ENCODE results near the gene SLMAP. TPM values are rescaled to one million over a fixed set of nuclear protein-coding genes. Genes with fewer than 3 reads are reported as not detected.

The SLMAP gene
- total and polyA plus RNA-seq, 2 donors from 2014 or later: 22.0 to 86.1 TPM

DNA sequence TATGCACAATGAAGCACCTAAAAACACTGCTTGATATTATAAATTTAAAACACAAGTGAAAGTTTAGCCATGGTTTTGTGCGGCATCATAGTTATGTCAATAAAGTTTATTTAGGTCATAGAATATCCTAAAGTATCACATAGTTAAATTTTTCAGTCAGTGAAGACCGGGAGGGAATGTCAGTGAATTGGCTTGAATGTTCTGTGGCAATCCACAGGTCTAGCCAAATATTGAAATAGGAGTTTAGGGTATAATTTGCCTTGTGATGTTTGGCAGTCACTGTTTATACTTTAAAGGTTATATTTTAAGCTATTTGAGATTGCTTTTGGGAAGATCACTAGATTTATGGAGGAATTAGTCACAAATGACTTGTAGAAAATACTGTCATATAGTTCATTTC lies 172.4 kb downstream of the SLMAP start:
- FAIRE-seq: no peak
- TF ChIP-seq, protein P1, sequence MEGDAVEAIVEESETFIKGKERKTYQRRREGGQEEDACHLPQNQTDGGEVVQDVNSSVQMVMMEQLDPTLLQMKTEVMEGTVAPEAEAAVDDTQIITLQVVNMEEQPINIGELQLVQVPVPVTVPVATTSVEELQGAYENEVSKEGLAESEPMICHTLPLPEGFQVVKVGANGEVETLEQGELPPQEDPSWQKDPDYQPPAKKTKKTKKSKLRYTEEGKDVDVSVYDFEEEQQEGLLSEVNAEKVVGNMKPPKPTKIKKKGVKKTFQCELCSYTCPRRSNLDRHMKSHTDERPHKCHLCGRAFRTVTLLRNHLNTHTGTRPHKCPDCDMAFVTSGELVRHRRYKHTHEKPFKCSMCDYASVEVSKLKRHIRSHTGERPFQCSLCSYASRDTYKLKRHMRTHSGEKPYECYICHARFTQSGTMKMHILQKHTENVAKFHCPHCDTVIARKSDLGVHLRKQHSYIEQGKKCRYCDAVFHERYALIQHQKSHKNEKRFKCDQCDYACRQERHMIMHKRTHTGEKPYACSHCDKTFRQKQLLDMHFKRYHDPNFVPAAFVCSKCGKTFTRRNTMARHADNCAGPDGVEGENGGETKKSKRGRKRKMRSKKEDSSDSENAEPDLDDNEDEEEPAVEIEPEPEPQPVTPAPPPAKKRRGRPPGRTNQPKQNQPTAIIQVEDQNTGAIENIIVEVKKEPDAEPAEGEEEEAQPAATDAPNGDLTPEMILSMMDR (IDR thresholded peaks at IDR 0.05; ENCODE audit: borderline replicate concordance, extremely low read depth, insufficient read depth): no peak
- Histone ChIP-seq H3K9me3 (ENCODE audit: control insufficient read depth in 2 of 3, insufficient read depth in 1 of 3, low read length in 3 of 3) (no peaks in the 10 kb centered on the region), H3K4me3 (ENCODE audit: low read length in 3 of 3) (no peak overlapping the region), H3K27me3 (ENCODE audit: control insufficient read depth, insufficient read depth, low read length) (no peaks in the 10 kb centered on the region), H3K36me3 (ENCODE audit: control insufficient read depth in 2 of 3, insufficient read depth in 3 of 3, low read length in 3 of 3) (no peaks in the 10 kb centered on the region), H3K27ac (ENCODE audit: low read depth in 2 of 2, low read length in 2 of 2) (no peak overlapping the region), H3K4me1 (ENCODE audit: control insufficient read depth in 2 of 3, insufficient read depth in 2 of 3, low read depth in 1 of 3, low read length in 3 of 3) (no peaks in the 10 kb centered on the region), H3K9ac (ENCODE audit: low read length in 3 of 3) (no peak overlapping the region)
- intact Hi-C loops (cut with DNase I): no loop called here
- no peak for DNase-seq

GRCh38 chr3:57929988-57930387 lies 173.9 kb downstream of the SLMAP start:
- intact Hi-C loops (cut with DNase I): no loop called here
- FAIRE-seq (no peak), DNase-seq (no peak)
- H3K27ac ChIP-seq (ENCODE audit: low read depth in 2 of 2, low read length in 2 of 2): no peak overlapping the region
- no peak overlapping the region for H3K9ac ChIP-seq (ENCODE audit: low read length in 3 of 3)
- H3K4me3 ChIP-seq (ENCODE audit: low read length in 3 of 3): no peak overlapping the region
- H3K4me1 ChIP-seq (ENCODE audit: control insufficient read depth in 2 of 3, insufficient read depth in 2 of 3, low read depth in 1 of 3, low read length in 3 of 3): no peaks in the 10 kb centered on the region
- H3K27me3 ChIP-seq (ENCODE audit: control insufficient read depth, insufficient read depth, low read length): no peaks in the 10 kb centered on the region
- H3K36me3 ChIP-seq (ENCODE audit: control insufficient read depth in 2 of 3, insufficient read depth in 3 of 3, low read length in 3 of 3): no peaks in the 10 kb centered on the region
- no peaks in the 10 kb centered on the region for H3K9me3 ChIP-seq (ENCODE audit: control insufficient read depth in 2 of 3, insufficient read depth in 1 of 3, low read length in 3 of 3)
- TF ChIP-seq, protein P1 (IDR thresholded peaks at IDR 0.05; ENCODE audit: borderline replicate concordance, extremely low read depth, insufficient read depth): no peak

DNA sequence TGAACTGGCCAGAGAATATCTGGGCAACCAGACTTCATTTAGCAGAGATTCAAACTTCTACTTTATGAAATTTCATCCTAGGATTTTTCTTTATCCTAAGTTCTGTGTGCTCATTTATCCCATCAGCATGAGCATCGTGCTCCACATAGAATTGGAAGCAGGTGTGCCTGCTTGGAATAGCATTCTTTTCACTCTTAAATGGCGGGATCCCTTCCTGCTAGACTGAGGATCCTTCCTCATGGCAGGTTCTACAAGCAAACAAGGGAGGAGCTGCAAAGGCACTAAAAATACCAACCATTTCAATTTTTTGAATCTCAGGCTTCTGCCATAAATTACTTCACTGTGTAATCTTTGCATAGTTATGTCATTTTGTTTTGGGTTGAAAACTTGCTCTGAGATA lies 177.5 kb downstream of the SLMAP start:
- intact Hi-C loops (cut with DNase I): no loop called here
- Histone ChIP-seq H3K9ac (ENCODE audit: low read length in 3 of 3) (no peak overlapping the region), H3K4me1 (ENCODE audit: control insufficient read depth in 2 of 3, insufficient read depth in 2 of 3, low read depth in 1 of 3, low read length in 3 of 3) (no peaks in the 10 kb centered on the region), H3K36me3 (ENCODE audit: control insufficient read depth in 2 of 3, insufficient read depth in 3 of 3, low read length in 3 of 3) (no peaks in the 10 kb centered on the region), H3K4me3 (ENCODE audit: low read length in 3 of 3) (no peak overlapping the region), H3K27me3 (ENCODE audit: control insufficient read depth, insufficient read depth, low read length) (no peaks in the 10 kb centered on the region), H3K27ac (ENCODE audit: low read depth in 2 of 2, low read length in 2 of 2) (no peak overlapping the region), H3K9me3 (ENCODE audit: control insufficient read depth in 2 of 3, insufficient read depth in 1 of 3, low read length in 3 of 3) (no peaks in the 10 kb centered on the region)
- TF ChIP-seq, protein P1 (IDR thresholded peaks at IDR 0.05; ENCODE audit: borderline replicate concordance, extremely low read depth, insufficient read depth): no peak
- FAIRE-seq (no peak), DNase-seq (no peak)

GRCh38 chr3:57934373-57934772 lies 178.3 kb downstream of the SLMAP start:
- Histone ChIP-seq H3K4me3 (ENCODE audit: low read length in 3 of 3) (no peak overlapping the region), H3K27ac (ENCODE audit: low read depth in 2 of 2, low read length in 2 of 2) (no peak overlapping the region), H3K9ac (ENCODE audit: low read length in 3 of 3) (no peak overlapping the region), H3K9me3 (ENCODE audit: control insufficient read depth in 2 of 3, insufficient read depth in 1 of 3, low read length in 3 of 3) (no peaks in the 10 kb centered on the region), H3K4me1 (ENCODE audit: control insufficient read depth in 2 of 3, insufficient read depth in 2 of 3, low read depth in 1 of 3, low read length in 3 of 3) (no peaks in the 10 kb centered on the region), H3K27me3 (ENCODE audit: control insufficient read depth, insufficient read depth, low read length) (no peaks in the 10 kb centered on the region), H3K36me3 (ENCODE audit: control insufficient read depth in 2 of 3, insufficient read depth in 3 of 3, low read length in 3 of 3) (no peaks in the 10 kb centered on the region)
- TF ChIP-seq, protein P1 (IDR thresholded peaks at IDR 0.05; ENCODE audit: borderline replicate concordance, extremely low read depth, insufficient read depth): no peak
- FAIRE-seq: no peak
- intact Hi-C loops (cut with DNase I): no loop called here
- DNase-seq: no peak

Data from kidney (tissue), 14 donors.